HepG2 (cell line): ENCODE data around the gene FGFR3. TPM values are rescaled to one million over a fixed set of nuclear protein-coding genes. Genes with fewer than 3 reads are reported as not detected.

ENCODE experiments used
- BCL3 ChIP-seq: sonication (generic); formaldehyde crosslinking; IDR thresholded peaks from 2 replicates; pipeline ENCODE4 v1.5.1; 2020; ENCODE audit warnings: mild to moderate bottlenecking, missing genetic modification reagents, moderate library complexity
- CSRNP2 ChIP-seq: sonication (generic); formaldehyde crosslinking; conservative IDR thresholded peaks from 2 replicates; pipeline ENCODE4 v1.8.0; 2022; ENCODE audit warnings: low read depth, missing genetic modification reagents
- EEA1 ChIP-seq: sonication (generic); formaldehyde crosslinking; IDR thresholded peaks from 2 replicates; pipeline ENCODE4 v1.5.1; 2020; ENCODE audit warnings: mild to moderate bottlenecking, missing genetic modification reagents, borderline replicate concordance
- GZF1 ChIP-seq: sonication (generic); formaldehyde crosslinking; IDR thresholded peaks from 2 replicates; pipeline ENCODE4 v1.5.1; 2020; ENCODE audit warnings: mild to moderate bottlenecking, missing genetic modification reagents
- KDM2A ChIP-seq: sonication (generic); formaldehyde crosslinking; IDR thresholded peaks from 2 replicates; pipeline ENCODE4 v1.4.0; 2020; ENCODE audit warnings: low read depth, missing genetic modification reagents, borderline replicate concordance
- POLR2A ChIP-seq, 2 experiments: IDR thresholded peaks; 2 replicates each; pipeline ENCODE4 v1.6.1; 2011; ENCODE audit warnings: low read depth in 2 of 2, low read length in 2 of 2, mild to moderate bottlenecking in 1 of 2, moderate library complexity in 1 of 2; ENCODE audit not compliant: insufficient read depth in 1 of 2
- SMARCC2 ChIP-seq: fragments of 450-650 bp; IDR thresholded peaks from 2 replicates; pipeline ENCODE4 v1.6.1; 2017; ENCODE audit warnings: antibody characterized with exemption, mild to moderate bottlenecking
- SNAPC2 ChIP-seq: sonication (generic); formaldehyde crosslinking; IDR thresholded peaks from 2 replicates; pipeline ENCODE4 v1.8.1; 2022; ENCODE audit warnings: mild to moderate bottlenecking, missing genetic modification reagents
- ZNF274 ChIP-seq: sonication (generic); formaldehyde crosslinking; IDR thresholded peaks from 2 replicates; pipeline ENCODE4 v1.5.1; 2020; ENCODE audit warnings: mild to moderate bottlenecking, missing genetic modification reagents
- ZNF281 ChIP-seq: sonication (generic); formaldehyde crosslinking; IDR thresholded peaks from 2 replicates; pipeline ENCODE4 v1.4.0; 2020; ENCODE audit warnings: missing genetic modification reagents, borderline replicate concordance
- ZNF34 ChIP-seq: sonication (generic); formaldehyde crosslinking; IDR thresholded peaks from 2 replicates; pipeline ENCODE4 v1.4.0; 2020; ENCODE audit warnings: mild to moderate bottlenecking, missing genetic modification reagents, borderline replicate concordance
- ZNF564 ChIP-seq: sonication (generic); formaldehyde crosslinking; IDR thresholded peaks from 2 replicates; pipeline ENCODE4 v1.8.1; 2023; ENCODE audit warnings: mild to moderate bottlenecking, missing genetic modification reagents
- ZNF614 ChIP-seq: IDR thresholded peaks from 2 replicates; pipeline ENCODE4 v1.6.1; 2018; ENCODE audit warnings: missing biosample characterization, missing genetic modification reagents, inconsistent platforms, borderline replicate concordance
- ZNF703 ChIP-seq: sonication (generic); formaldehyde crosslinking; IDR thresholded peaks from 2 replicates; pipeline ENCODE4 v1.5.1; 2020; ENCODE audit warnings: missing genetic modification reagents, mild to moderate bottlenecking, moderate library complexity, borderline replicate concordance
- ZNF713 ChIP-seq: sonication (generic); formaldehyde crosslinking; IDR thresholded peaks from 2 replicates; pipeline ENCODE4 v1.4.0; 2020; ENCODE audit warnings: mild to moderate bottlenecking, missing genetic modification reagents
- polyA plus RNA-seq, 8 experiments: library from polyadenylated mRNA; depleted of rRNA in 3 of 8; stranded (reverse) in 7 of 8; unstranded in 1 of 8; fragments of >200 nt; fragmentation: Illumina TruSeq in 4 of 8; extraction: Trizol in 4 of 8; gene quantifications; 2 replicates each; pipeline versions ENCODE4 v1.2.1 to v1.2.3, GENCODE V29; 2011 to 2016; ENCODE audit warnings: low read depth in 4 of 8, missing spikeins in 1 of 8, mixed read lengths in 1 of 8; ENCODE audit not compliant: insufficient read depth in 1 of 8
- total RNA-seq, 5 experiments: library from RNA; depleted of rRNA; stranded (reverse); fragments of >200 nt; fragmentation: Illumina TruSeq; extraction: Trizol; gene quantifications; 2 replicates each; pipeline ENCODE4 v1.2.3, GENCODE V29; 2016; ENCODE audit warnings: low read depth in 1 of 5
- TF ChIP-seq, protein P1 (sequence below): sonication (generic); formaldehyde crosslinking; IDR thresholded peaks from 2 replicates; pipeline ENCODE4 v1.8.1; 2023; ENCODE audit warnings: mild to moderate bottlenecking, inconsistent platforms, moderate library complexity, missing genetic modification reagents, borderline replicate concordance
- TF ChIP-seq, protein P2 (sequence below): IDR thresholded peaks from 2 replicates; pipeline ENCODE4 v1.4.0; 2020; ENCODE audit warnings: mild to moderate bottlenecking, missing genetic modification reagents

FGFR3 gene
- total and polyA plus RNA-seq, 2 of the 13 experiments (the other 11 are each of a cell fraction or from before 2014, with no cell fraction given): 103 to 109 TPM

GRCh38 chr4:1746919-1747602 is 46.0 kb upstream of the FGFR3 start (continued):
- TF ChIP-seq, protein P1, sequence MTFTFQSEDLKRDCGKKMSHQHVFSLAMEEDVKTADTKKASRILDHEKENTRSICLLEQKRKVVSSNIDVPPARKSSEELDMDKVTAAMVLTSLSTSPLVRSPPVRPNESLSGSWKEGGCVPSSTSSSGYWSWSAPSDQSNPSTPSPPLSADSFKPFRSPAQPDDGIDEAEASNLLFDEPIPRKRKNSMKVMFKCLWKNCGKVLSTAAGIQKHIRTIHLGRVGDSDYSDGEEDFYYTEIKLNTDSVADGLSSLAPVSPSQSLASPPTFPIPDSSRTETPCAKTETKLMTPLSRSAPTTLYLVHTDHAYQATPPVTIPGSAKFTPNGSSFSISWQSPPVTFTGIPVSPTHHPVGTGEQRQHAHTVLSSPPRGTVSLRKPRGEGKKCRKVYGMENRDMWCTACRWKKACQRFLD (CRISPR knock-in tag): no peak
- TF ChIP-seq POLR2A (IDR thresholded peaks at IDR 0.05; ENCODE audit: insufficient read depth in 1 of 2, low read depth in 2 of 2, low read length in 2 of 2) (no peak), BCL3 (CRISPR knock-in tag) (no peak), SMARCC2 (no peak), KDM2A (CRISPR knock-in tag) (peak; percentile 83), ZNF274 (peak; percentile 71; the same call in 1 of the 2 replicates), ZNF281 (CRISPR knock-in tag) (no peak; the same call in 1 of the 2 replicates), GZF1 (peak; percentile 72), ZNF34 (CRISPR knock-in tag) (no peak), ZNF713 (CRISPR knock-in tag) (no peak), ZNF614 (CRISPR knock-in tag) (no peak), ZNF703 (CRISPR knock-in tag) (peak; percentile 71; the same call in 1 of the 2 replicates), ZNF564 (CRISPR knock-in tag) (peak; percentile 93), EEA1 (CRISPR knock-in tag) (peak; percentile 49; the same call in 1 of the 2 replicates), CSRNP2 (CRISPR knock-in tag) (no peak), SNAPC2 (CRISPR knock-in tag) (no peak)
- TF ChIP-seq, protein P2, sequence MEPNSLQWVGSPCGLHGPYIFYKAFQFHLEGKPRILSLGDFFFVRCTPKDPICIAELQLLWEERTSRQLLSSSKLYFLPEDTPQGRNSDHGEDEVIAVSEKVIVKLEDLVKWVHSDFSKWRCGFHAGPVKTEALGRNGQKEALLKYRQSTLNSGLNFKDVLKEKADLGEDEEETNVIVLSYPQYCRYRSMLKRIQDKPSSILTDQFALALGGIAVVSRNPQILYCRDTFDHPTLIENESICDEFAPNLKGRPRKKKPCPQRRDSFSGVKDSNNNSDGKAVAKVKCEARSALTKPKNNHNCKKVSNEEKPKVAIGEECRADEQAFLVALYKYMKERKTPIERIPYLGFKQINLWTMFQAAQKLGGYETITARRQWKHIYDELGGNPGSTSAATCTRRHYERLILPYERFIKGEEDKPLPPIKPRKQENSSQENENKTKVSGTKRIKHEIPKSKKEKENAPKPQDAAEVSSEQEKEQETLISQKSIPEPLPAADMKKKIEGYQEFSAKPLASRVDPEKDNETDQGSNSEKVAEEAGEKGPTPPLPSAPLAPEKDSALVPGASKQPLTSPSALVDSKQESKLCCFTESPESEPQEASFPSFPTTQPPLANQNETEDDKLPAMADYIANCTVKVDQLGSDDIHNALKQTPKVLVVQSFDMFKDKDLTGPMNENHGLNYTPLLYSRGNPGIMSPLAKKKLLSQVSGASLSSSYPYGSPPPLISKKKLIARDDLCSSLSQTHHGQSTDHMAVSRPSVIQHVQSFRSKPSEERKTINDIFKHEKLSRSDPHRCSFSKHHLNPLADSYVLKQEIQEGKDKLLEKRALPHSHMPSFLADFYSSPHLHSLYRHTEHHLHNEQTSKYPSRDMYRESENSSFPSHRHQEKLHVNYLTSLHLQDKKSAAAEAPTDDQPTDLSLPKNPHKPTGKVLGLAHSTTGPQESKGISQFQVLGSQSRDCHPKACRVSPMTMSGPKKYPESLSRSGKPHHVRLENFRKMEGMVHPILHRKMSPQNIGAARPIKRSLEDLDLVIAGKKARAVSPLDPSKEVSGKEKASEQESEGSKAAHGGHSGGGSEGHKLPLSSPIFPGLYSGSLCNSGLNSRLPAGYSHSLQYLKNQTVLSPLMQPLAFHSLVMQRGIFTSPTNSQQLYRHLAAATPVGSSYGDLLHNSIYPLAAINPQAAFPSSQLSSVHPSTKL (CRISPR knock-in tag): peak; percentile 70
